Urothelium cell line (cell line): ENCODE measurements around the gene IL25.
A peak's percentile ranks its signal among the peaks of the same experiment; 100 is the strongest.
"Not testable (repeated sequence)": the region's sequence is repeated elsewhere in the genome, so short reads cannot be mapped to it uniquely, and the experiment has no call there.

Source experiments
- DNase-seq: peaks from one replicate; pipeline ENCODE4 v3.0.0; 2011; ENCODE audit warnings: low spot score, mixed read lengths
- FAIRE-seq: peaks from 2 replicates; lab custom pipeline; 2011; peaks lifted over from hg19 to GRCh38; lab: Jason Lieb, UNC

Gene IL25

GRCh38 chr14:23371865-23372264 lies 744 bp upstream of the IL25 start:
- DNase-seq (no peak), FAIRE-seq (no peak)

- DNase-seq (no peak), FAIRE-seq (no peak)
Measured at GRCh38 chr14:23373041-23373440, 432 bp downstream of the IL25 start.

- FAIRE-seq, result no peak
- DNase-seq, result no peak
Measured at GRCh38 chr14:23375527-23376251, 3.1 kb downstream of the IL25 start.

- DNase-seq (no peak), FAIRE-seq (no peak)
Measured at GRCh38 chr14:23376482-23377197, 4.0 kb downstream of the IL25 start, which contains the start of gene CMTM5. CMTM5 (plus strand) TSS chr14:23377046; CDS start chr14:23377252, 206 bp downstream.

DNA sequence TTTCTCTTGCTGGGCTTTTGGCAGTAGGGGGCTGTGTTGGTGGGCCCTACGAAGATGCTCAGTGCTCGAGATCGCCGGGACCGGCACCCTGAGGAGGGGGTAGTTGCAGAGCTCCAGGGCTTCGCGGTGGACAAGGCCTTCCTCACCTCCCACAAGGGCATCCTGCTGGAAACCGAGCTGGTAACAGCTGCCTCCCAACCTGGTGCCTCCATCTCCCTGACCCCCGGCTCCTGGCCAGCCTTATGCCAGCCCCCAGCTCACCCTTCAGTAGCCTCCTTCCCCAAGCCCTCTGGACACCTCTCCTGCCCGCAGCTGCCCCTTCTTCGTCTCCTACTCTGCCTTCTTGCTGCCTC lies 4.6 kb downstream of the IL25 start:
- FAIRE-seq (no peak), DNase-seq (no peak)

DNA sequence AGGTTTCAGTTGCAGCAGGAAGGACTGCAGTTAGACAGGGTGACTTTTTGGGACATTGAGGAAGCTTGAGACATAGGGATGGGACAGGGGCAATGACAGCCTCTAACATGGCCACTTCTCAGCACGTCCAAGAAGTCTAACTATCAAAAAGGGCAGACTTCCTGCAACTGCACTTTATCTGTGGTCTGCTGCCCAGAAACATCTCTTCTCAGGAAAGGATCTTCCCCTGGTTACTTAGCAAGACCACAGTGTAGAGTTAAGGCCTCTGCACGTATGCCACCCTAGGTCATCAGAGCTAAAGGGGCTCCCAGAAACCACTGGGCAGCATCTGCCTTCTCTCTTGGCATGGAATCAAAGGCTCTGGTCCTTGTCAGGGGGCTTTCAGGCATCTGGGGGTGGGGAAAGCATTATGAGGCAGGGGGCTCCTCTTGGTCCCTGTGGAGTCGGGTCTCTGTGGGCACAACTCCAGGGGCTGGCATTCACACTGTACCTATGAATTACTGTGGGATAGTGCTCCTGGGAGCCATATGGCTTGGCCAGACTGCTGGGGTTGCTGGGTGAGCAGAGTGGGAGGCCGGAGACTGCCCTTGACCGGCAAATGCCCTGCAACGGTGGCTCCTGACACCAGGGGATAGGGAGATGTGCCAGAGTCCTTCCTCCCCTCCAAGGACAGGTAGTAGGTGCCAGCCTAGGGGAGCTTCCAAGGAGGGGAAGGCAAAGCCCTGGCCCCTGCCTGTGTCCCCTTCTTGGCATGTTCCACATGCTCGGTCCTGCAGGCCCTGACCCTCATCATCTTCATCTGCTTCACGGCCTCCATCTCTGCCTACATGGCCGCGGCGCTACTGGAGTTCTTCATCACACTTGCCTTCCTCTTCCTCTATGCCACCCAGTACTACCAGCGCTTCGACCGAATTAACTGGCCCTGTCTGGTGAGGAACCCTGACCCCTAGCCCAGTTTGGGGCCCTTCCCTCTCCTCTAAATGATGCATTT lies 5.3 kb downstream of the IL25 start:
- FAIRE-seq (no peak), DNase-seq (no peak)

- DNase-seq, result no peak
- no peak for FAIRE-seq
Measured at GRCh38 chr14:23378612-23379220, 6.1 kb downstream of the IL25 start.

DNA sequence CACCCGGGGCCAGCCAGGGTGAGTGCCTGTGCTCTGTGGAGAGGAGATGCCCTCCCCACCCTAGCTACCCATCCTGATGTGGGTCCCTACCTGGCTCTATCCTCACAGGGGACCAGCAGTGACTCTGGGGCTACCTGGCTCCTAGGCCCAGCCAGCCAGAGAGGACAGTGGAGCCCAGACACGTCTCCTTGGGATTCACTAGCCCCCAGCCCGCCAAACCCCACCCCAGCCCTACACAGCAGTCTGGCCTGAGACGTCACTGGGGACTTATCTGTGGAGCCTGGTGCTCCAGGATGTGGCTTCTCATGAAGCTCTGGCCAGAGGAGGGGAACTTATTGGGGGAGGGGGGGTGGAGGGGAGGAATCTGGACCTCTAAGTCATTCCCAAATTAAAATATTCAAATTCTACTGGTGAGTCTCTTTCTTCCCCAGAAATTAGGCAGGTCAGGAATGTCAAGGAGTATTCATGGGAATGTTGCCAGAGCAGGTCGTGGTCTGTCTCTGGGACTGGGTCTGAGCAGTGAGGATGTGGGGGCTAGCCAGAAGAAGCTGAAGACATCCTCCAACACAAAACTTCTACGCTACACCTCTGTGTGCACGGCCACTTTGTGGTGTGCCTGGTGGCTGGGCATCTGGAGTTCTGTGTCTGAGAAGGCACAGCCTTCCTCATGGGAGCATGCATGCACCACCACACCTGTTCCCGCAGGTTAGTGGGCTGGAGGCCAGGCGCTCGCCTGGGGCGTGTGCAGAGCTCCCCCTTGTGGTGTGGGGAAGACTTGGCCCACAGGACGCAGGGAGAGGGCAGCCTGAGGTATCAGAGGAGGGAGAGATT lies 7.0 kb downstream of the IL25 start:
- no peak for FAIRE-seq
- peak; percentile 79 for DNase-seq

GRCh38 chr14:23380197-23380914 lies 7.7 kb downstream of the IL25 start:
- DNase-seq (no peak), FAIRE-seq (no peak)

DNA sequence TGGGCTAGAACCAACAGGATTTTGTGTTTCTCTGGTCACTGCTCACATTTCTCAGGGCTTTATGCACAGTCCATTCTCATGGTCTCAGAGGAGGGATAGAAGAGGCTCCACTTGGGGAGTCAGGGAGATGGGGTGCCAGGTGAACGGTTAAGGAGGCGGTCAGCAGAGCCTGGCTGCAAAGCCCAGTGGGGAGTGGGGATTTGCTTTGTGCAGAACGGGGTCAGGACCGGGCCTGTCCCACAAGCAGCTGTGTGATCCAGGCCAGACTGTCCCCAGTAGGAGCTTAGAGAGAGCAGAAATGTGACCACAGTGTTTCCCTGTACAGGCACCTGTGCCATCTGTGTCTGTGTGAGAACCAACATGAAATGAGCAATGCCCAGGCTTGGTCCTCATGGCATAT lies 8.4 kb downstream of the IL25 start:
- FAIRE-seq, result no peak
- no peak for DNase-seq

GRCh38 chr14:23381871-23382270 lies 9.3 kb downstream of the IL25 start:
- DNase-seq, result no peak
- no peak for FAIRE-seq

GRCh38 chr14:23382276-23382675 lies 9.7 kb downstream of the IL25 start:
- no peak for DNase-seq
- FAIRE-seq, result no peak

DNA sequence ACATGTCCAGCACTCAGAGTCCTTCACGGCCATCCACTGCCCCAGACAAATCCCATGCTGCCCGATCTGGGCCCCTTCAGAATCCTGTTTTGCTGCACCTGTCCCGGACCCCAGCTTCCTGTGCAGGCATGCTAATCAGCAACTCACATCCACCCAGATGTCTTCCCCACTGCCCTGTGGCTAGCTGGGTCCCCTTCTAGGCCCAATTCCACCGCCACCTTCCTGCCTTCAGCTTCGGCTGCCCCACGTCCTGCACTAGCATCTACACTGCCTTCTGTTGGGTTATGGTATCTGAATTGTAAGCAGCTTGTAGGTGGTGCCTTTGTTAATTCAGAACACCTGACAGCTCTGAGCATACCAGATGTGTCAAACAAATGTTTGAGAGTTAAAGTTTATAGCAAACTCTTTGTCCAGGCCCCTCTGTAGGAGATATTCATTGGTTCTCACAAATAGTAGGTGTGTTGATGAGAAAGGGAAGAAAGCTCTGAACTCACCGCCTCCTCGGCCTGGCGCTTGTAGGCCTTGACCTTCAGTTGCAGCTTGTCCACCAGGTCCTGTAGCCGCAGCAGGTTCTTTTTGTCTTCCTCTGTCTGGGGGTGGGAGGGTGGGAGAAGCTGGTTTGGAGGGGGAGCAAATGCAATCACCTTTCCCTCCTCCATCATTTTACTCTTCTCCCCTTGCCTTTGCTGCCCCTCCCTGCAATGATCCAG lies 10.3 kb downstream of the IL25 start:
- DNase-seq, result no peak
- FAIRE-seq, result no peak

DNA sequence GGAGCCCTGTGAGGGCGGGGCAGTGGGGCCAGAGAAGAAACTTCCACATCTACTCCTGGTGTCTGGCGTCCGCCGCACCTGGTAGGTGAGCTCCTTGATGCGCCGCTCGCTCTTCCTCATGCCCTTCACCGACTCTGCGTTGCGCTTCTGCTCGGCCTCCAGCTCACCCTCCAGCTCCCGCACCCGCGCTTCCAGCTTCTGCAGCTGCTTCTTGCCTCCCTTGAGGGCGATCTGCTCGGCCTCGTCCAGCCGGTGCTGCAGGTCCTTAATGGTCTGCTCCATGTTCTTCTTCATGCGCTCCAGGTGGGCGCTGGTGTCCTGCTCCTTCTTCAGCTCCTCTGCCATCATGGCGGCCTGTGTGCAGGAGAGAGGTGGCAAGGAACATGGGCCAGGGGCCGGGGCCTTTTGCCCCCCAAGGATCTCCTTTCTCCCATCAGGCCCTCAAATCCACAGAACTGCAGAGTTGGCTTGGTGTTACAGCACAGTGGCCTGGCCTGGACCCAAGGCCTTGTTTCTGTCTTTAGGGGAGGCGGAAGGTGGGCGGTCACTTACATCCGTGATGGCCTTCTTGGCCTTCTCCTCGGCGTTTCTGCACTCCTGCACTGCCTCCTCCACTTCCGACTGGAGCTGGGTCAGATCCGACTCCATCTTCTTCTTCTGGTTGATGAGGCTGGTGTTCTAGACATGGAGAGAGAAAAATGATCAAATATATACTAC lies 11.9 kb downstream of the IL25 start:
- no peak for FAIRE-seq
- no peak for DNase-seq

DNA sequence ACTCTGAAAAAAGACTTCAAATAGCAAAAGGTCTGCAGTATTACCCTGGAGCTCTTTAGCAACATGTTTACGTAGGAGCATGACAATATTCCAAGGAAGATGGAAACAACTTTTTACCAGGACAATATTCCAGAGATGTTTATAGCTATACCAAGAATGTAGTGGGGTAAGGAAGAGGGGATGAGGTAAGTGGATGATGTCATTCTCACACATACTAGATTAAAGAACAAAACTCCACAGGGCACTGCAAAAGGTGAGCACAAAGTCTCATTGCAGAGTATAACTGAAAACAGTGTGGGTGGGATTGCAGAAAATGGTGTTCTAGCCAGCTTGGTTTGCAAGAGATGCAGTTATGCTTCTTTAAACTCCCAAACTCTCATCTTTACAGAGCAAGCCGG lies 12.6 kb downstream of the IL25 start:
- no peak for FAIRE-seq
- no peak for DNase-seq

- FAIRE-seq (peak; percentile 74), DNase-seq (no peak)
Measured at GRCh38 chr14:23385642-23386265, 13.1 kb downstream of the IL25 start.

GRCh38 chr14:23386266-23386657 lies 13.7 kb downstream of the IL25 start:
- not testable (repeated sequence) for DNase-seq, FAIRE-seq

DNA sequence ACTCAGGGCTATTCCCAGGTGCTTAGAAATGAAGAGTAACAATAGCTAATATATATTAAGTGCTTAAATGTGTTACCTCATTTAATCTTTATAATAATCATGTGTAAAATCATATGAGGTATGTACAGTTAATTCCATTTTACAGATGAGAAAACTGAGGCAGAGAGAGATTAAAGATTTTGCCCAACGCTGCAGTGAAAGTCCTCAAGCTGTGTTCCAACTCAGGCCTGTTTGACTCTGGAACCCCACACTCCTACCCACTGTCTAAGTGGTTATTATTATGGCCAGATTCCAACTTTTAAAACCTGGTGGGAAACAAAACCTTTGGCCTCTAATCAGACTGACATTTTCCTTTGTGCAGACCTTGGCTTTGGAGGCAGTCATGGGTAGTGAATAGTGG lies 14.4 kb downstream of the IL25 start:
- FAIRE-seq (no peak), DNase-seq (no peak)
